NCI-H1930 (cell line): ENCODE data around the gene NADSYN1.
"Not testable (repeated sequence)": the region's sequence is repeated elsewhere in the genome, so short reads cannot be mapped to it uniquely, and the experiment has no call there.

Source experiments
- DNase-seq, 2 experiments: peaks; one replicate each; lab custom pipeline; 2025; lab: John Stamatoyannopoulos, UW

NADSYN1 gene

DNA sequence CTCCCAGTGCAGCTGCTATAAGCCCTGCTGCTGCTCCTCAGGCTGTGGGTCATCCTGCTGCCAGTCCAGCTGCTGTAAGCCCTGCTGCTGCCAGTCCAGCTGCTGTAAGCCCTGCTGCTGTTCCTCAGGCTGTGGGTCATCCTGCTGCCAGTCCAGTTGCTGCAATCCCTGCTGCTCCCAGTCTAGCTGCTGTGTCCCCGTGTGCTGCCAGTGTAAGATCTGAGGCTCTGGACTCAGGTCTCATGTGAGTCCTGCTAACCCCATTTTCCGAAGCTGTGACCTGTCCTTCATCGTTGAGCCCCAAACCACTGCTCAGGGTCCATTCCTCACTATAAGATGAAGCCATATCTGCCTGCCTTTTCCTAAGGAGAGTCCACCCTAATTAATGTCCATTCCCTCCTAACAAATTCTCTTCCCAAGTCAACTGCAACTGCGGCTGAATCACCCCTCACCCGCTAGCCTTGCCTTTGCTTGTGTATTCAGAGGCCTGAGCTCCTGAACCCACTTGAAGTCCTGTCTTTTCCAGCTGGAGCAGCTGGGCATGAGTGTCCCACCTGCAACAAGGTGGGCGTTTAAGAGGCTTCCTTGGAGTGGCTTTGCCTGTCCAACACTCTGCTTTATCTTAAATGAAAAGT is 74.7 kb downstream of the NADSYN1 start:
- no peak for DNase-seq

DNA sequence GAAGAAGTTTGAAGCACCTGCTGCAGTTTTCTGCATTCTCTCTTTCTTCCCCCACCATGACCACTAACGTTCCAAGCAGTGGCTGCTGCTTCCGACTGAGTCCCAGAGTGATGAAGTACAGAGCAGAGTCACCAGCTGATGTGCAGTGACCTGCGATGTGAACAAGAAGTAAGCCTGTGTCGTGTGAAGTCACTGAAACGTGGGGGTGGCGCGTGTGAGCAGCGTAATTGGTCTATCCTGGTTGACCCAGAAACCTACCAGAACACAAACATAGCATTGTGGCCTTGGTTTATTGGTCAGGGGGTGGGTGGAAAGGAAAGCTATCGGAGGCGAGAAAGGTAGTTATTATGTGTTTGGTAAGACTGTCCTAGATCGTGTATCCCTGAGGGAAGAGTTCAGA is 77.6 kb downstream of the NADSYN1 start:
- no peak for DNase-seq

- no peak for DNase-seq
Measured at GRCh38 chr11:71532036-71532610, 79.1 kb downstream of the NADSYN1 start.

DNA sequence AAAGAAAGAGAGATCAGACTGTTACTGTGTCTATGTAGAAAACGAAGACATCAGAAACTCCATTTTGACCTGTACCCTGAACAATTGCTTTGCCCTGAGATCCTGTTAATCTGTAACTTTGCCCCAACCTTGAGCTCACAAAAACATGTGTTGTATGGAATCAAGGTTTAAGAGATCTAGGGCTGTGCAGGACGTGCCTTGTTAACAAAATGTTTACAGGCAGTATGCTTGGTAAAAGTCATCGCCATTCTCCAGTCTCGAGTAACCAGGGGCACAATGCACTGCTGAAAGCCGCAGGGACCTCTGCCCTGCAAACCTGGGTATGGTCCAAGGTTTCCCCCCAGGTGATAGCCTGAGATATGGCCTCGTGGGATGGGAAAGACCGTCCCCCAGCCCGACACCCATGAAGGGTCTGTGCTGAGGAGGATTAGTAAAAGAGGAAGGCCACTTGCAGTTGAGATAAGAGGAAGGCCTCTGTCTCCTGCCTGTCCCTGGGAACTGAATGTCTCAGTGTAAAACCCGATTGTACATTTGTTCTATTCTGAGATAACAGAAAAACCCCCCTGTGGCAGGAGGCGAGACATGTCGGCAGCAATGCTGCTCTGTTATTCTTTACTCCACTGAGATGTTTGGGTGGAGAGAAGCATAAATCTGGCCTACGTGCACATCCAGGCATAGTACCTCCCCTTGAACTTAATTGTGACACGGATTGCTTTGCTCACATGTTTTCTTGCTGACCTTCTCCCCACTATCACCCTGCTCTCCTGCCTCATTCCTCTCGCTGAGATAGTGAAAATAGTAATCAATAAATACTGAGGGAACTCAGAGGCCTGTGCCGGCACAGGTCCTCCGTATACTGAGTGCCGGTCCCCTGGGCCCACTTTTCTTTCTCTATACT is 82.0 kb downstream of the NADSYN1 start:
- DNase-seq = not testable (repeated sequence)

- no peak for DNase-seq
Measured at GRCh38 chr11:71535825-71536224, 82.8 kb downstream of the NADSYN1 start.

- DNase-seq = no peak
Measured at GRCh38 chr11:71537537-71537936, 84.5 kb downstream of the NADSYN1 start.

DNA sequence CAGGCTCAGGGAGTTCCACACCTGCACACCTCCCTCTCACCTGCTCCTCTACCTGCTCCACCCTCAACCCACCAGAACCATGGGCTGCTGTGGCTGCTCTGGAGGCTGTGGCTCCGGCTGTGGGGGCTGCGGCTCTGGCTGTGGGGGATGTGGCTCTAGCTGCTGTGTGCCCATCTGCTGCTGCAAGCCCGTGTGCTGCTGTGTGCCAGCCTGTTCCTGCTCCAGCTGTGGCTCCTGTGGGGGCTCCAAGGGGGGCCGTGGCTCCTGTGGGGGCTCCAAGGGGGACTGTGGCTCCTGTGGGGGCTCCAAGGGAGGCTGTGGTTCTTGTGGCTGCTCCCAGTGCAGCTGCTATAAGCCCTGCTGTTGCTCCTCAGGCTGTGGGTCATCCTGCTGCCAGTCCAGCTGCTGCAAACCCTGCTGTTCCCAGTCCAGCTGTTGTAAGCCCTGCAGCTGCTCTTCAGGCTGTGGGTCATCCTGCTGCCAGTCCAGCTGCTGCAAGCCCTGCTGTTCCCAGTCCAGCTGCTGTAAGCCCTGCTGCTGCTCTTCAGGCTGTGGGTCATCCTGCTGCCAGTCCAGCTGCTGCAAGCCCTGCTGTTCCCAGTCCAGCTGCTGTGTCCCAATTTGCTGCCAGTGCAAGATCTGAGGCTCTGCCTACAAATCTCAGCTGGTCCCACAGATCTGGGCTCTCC is 85.1 kb downstream of the NADSYN1 start, which contains the start of gene KRTAP5-8:
KRTAP5-8 (plus strand) TSS at position 49 of the 689 bp plus-strand sequence; CDS start at position 80, 31 bp downstream.
- DNase-seq = not testable (repeated sequence)

- DNase-seq = no peak
Measured at GRCh38 chr11:71538666-71538990, 85.6 kb downstream of the NADSYN1 start.

DNA sequence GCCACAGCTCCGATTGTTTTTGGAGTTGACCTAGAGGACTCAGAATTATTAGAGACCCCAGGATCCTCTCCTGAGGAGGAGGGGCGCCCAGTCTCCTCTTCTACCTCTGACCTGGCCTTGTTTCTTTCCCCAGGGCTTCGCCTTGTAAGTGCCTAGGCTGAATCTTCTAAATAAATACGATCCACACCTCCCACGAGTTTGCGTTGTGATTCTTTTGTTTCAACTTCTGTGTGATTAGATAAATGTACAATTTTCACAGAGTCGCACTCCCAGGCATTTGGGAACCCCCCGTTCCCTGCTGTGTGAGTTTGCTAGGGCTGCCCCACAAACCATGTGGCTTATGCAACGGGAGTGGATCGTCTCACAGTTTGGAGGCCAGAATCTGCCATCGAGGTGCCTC is 86.0 kb downstream of the NADSYN1 start:
- no peak for DNase-seq

DNA sequence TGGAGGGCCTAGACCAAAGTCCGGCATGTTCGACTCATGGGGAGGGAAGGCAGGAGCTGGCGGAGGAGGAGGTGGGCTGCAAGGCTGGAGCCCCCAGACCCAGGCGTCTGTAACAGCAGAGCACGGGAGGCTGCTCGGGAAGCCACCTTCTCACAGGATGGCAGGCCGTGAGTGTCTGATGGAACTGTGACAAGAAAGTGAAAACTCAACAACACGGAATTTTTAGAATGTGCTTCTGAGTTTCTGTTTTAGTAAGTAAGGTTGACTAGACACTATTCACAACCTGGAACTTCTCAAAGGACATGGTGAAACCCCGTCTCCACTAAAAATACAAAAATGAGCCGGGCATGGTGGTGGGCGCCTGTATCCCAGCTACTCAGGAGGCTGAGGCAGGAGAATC is 87.0 kb downstream of the NADSYN1 start:
- DNase-seq = not testable (repeated sequence)

GRCh38 chr11:71540521-71541304 is 87.7 kb downstream of the NADSYN1 start:
- not testable (repeated sequence) for DNase-seq

- no peak for DNase-seq
Measured at GRCh38 chr11:71542382-71542781, 89.4 kb downstream of the NADSYN1 start.

DNA sequence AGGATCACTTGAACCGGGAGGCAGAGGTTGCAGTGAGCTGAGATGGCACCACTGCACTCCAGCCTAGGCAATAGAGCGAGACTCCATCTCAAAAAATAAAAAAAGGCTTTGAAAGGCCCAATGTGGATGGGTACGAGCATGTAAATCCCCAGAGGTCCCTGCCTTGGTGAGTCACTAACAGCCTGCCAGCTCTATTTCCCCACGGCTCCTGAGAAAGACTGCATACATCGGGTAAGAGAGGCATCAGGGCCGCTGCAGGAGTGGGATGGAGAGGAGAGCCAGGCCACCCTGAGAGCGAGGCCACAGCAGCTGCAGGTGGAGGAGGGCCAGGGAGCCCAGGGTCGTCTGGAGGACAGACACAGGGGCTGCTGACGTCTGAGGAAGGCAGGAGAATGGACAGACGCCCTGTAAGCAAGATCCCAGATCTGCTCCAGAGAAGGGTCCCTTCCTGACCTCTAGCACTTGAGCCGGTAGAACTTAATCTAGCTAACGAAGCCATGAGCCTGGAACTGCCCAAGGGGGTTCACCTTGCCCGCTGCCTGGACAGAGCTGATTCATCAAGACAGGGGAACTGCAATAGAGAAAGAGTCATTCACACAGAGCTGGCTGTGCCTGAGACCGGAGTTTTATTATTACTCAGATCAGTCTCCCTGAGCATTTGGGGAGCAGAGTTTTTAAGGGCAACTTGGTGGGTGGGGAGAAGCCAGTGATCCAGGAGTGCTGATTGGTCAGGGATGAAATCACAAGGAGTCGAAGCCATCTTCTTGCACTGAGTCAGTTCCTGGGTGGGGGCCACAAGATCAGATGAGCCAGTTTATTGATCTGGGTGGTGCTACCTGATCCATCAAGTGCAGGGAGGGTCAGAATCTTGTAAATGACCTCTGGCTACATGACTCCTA is 90.1 kb downstream of the NADSYN1 start:
- DNase-seq = no peak

- DNase-seq = no peak
Measured at GRCh38 chr11:71543866-71544265, 90.9 kb downstream of the NADSYN1 start.

DNA sequence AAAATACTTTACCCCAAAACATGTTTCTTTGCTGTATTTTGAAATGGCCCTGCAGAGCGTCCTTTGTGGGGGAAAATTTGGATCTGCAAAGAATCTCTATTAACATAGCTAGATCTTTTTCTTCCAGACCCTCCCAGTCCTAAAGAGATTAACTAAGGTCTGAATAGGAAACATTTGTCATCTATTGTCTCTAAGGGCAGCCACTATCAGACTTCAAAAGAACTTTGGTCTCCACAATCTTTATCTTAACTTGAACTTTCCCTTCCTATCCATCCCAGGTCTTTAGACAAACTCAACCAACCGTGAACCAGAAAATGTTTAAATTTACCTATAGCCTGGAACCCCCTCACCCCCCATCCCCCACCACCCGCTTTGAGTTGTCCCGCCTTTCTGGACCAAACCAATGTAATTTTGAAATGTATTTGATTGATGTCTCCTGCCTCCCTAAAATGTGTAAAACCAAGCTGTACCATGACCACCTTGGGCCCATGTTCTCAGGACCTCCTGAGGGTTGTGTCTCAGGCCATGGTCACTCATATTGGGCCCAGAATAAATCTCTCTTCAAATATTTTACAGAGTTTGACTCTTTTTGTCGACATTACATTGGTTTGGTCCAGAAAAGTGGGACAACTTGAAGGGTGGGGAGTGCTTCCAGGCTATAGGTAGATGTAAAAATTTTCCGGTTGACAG is 91.7 kb downstream of the NADSYN1 start:
- no peak for DNase-seq

GRCh38 chr11:71545405-71545966 is 92.5 kb downstream of the NADSYN1 start:
- DNase-seq = no peak

DNA sequence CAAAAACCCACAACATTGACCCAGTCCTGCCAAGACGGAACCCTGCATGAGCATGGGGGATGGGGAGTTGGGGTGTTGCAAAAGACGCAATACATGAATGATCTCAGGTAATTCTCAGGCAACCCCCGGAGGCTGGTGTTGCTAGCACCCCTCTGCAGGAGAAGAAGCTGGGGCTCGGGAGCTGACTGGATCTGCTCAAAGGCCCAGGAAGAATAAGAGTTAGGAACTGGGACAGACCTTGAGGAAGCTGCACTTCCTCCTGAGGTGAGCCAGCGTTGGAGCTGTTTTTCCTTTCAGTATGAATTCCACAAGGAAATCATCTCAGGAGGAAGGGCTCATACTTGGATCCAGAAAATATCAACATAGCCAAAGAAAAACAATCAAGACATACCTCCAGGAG is 95.1 kb downstream of the NADSYN1 start, which contains the start of gene KRTAP5-9:
KRTAP5-9 (plus strand) TSS at position 301 of the 400 bp plus-strand sequence. CDS start 238 bp downstream, outside the sequence.
- DNase-seq = no peak

DNA sequence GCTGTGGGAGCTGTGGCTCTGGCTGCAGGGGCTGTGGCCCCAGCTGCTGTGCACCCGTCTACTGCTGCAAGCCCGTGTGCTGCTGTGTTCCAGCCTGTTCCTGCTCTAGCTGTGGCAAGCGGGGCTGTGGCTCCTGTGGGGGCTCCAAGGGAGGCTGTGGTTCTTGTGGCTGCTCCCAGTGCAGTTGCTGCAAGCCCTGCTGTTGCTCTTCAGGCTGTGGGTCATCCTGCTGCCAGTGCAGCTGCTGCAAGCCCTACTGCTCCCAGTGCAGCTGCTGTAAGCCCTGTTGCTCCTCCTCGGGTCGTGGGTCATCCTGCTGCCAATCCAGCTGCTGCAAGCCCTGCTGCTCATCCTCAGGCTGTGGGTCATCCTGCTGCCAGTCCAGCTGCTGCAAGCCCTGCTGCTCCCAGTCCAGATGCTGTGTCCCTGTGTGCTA is 95.7 kb downstream of the NADSYN1 start:
- no peak for DNase-seq
